Heart right ventricle (tissue), 16 donors: ENCODE results near the gene ZNF410. TPM values are rescaled to one million over a fixed set of nuclear protein-coding genes. Genes with fewer than 3 reads are reported as not detected.

Experiments used
- ATAC-seq, 8 donors: fragments of 200-7000 bp; cut with Tn5 transposase; one replicate each; pipeline ENCODE4 v1.9.1; 2020; ENCODE audit warnings: mild to moderate bottlenecking in 8 of 8, moderate library complexity in 8 of 8, moderate number of reproducible peaks in 1 of 8
- DNase-seq, 2 donors: peaks; one replicate each; pipeline ENCODE4 v3.0.0-alpha.2; 2020
- H3K27ac ChIP-seq, 10 donors: fragments of 200-600 bp; sonication (generic) in 2 of 10; one replicate each; pipeline versions ENCODE4 v1.5.0 to v1.8.0; 2020 to 2022; ENCODE audit warnings: mild to moderate bottlenecking in 3 of 10
- H3K27me3 ChIP-seq, 7 donors: fragments of 200-600 bp; one replicate each; pipeline ENCODE4 v1.8.0; 2021 to 2022; ENCODE audit warnings: mild to moderate bottlenecking in 2 of 7
- H3K36me3 ChIP-seq, 9 donors: fragments of 200-600 bp; sonication (generic) in 1 of 9; one replicate each; pipeline versions ENCODE4 v1.5.0 to v1.8.0; 2020 to 2022; ENCODE audit warnings: mild to moderate bottlenecking in 2 of 9
- H3K4me1 ChIP-seq, 9 donors: fragments of 200-600 bp; sonication (generic) in 1 of 9; one replicate each; pipeline versions ENCODE4 v1.5.0 to v1.8.0; 2020 to 2022; ENCODE audit warnings: mild to moderate bottlenecking in 4 of 9
- H3K4me3 ChIP-seq, 10 donors: fragments of 200-600 bp; sonication (generic) in 2 of 10; one replicate each; pipeline versions ENCODE4 v1.5.0 to v1.8.0; 2020 to 2022; ENCODE audit warnings: mild to moderate bottlenecking in 7 of 10, moderate library complexity in 2 of 10
- H3K9me3 ChIP-seq, 11 donors: fragments of 200-600 bp in 10 of 11; sonication (generic) in 2 of 11; one replicate each; pipeline versions ENCODE4 v1.5.0 to v1.8.0; 2013 to 2022; ENCODE audit warnings: mild to moderate bottlenecking in 2 of 11, control low read depth in 1 of 11, moderate library complexity in 1 of 11
- WGBS, 2 donors: extraction: QIAGEN DNeasy Blood & Tissue Kit; methylation state at CpG; one replicate each; pipeline ENCODE4 v1.1.7; 2013; ENCODE audit warnings: inconsistent platforms in 1 of 2; 5-methylcytosine and 5-hydroxymethylcytosine counted together
- intact Hi-C, 10 donors: fragments of 100-400 bp; cut with DNase I; formaldehyde crosslinking; loops; one replicate each; pipeline versions ENCODE4 v1.11.1 to v1.14.2; 2022
- polyA plus RNA-seq, 2 donors: library from polyadenylated mRNA; stranded (reverse); fragments of 200-250 nt; gene quantifications; one replicate each; pipeline ENCODE4 v1.2.3, GENCODE V29; 2013
- total RNA-seq, 10 donors: library from RNA; stranded (reverse); fragmentation: NEBNext Ultra II Directional in 3 of 10; extraction: Animal tissue kit (Norgen Biotek cat#: 25700) in 3 of 10; gene quantifications; one replicate each; pipeline versions ENCODE4 v1.2.1 to v1.2.4, GENCODE V29; 2021 to 2023
- TF ChIP-seq, protein P1 (sequence below), 9 donors: fragments of 200-600 bp; sonication (generic) in 2 of 9; IDR thresholded peaks; one replicate each; pipeline versions ENCODE4 v1.5.0 to v1.8.0; 2021 to 2022; ENCODE audit warnings: antibody characterized with exemption in 9 of 9, mild to moderate bottlenecking in 5 of 9, moderate library complexity in 1 of 9
- donor health status: Arrhythmogenic right ventricular cardiomyopathy.
- donor health status: ischemic (EF 13 %, LVEDD 7.1; RV severe dilation, severe dysfunction).
- donor health status: healthy with polysubstance abuse.
- donor health status: DM: no; HTN: yes; CAD: no.
- donor health status: DM: no; HTN: no; CAD: no.
- donor health status: ischemic (EF 25% LVEDD 6.9; RV normal size, moderate dysfunction).
- donor health status: ischemic (EF 25% LVEDD 5.7; RV mildly dilated, moderate dysfunction).
- donor health status: healthy.
- donor health status: DM: yes; HTN: yes; CAD: no.
- donor health status: Ischemic cardiomyopathy.
- donor health status: ischemic (EF 35%, LVEDD 5.7; RV mildly dilated, moderate dysfunction).
- donor health status: nonischemic (EF 11% LVEDD 7.7; RV severe dilation, severe dysfunction).
- donor health status: DM: yes; HTN: yes; CAD: no.
- donor health status: PGD.
- donor health status: ischemic (EF 29% LVEDD 5.4; RV normal size, mild dysfunction).
- donor health status: nonischemic (EF 23%, LVEDD 6.1; RV moderate dilation, normal function).

ZNF410 gene
- total and polyA plus RNA-seq, 12 donors, result 15.3 to 24.6 (median 19.1) TPM

GRCh38 chr14:73977896-73978295 lies 91.2 kb downstream of the ZNF410 start:
- WGBS, 2 donors, result 55 to 59% methylated on average over 4 of the region's 4 CpGs
- Histone ChIP-seq H3K27ac (no peak overlapping the region), H3K4me1 (peaks cover 0 to 9% (median 0%) of the 10 kb centered on the region in 9 donors), H3K9me3 (no peaks in the 10 kb centered on the region), H3K4me3 (no peak overlapping the region), H3K27me3 (no peaks in the 10 kb centered on the region), H3K36me3 (peaks cover 0 to 73% (median 5%) of the 10 kb centered on the region in 9 donors)
- TF ChIP-seq, protein P1, sequence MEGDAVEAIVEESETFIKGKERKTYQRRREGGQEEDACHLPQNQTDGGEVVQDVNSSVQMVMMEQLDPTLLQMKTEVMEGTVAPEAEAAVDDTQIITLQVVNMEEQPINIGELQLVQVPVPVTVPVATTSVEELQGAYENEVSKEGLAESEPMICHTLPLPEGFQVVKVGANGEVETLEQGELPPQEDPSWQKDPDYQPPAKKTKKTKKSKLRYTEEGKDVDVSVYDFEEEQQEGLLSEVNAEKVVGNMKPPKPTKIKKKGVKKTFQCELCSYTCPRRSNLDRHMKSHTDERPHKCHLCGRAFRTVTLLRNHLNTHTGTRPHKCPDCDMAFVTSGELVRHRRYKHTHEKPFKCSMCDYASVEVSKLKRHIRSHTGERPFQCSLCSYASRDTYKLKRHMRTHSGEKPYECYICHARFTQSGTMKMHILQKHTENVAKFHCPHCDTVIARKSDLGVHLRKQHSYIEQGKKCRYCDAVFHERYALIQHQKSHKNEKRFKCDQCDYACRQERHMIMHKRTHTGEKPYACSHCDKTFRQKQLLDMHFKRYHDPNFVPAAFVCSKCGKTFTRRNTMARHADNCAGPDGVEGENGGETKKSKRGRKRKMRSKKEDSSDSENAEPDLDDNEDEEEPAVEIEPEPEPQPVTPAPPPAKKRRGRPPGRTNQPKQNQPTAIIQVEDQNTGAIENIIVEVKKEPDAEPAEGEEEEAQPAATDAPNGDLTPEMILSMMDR (IDR thresholded peaks at IDR 0.05), result no peak
- no peak for ATAC-seq
- intact Hi-C loops, result no loop called here
- no peak for DNase-seq

Other genes starting within 250 kb of the ZNF410 start
- 10 to 100 TPM; 11.6 to 21.2 (median 14.0) TPM for gene DNAL1, start 241.9 kb upstream of the ZNF410 start, total RNA-seq
- gene DNAL1, start 241.9 kb upstream of the ZNF410 start, polyA plus RNA-seq, result 1 to 10 TPM; 5.9 to 9.1 TPM
- gene PNMA1, start 172.5 kb upstream of the ZNF410 start, total RNA-seq, result 10 to 100 TPM; 13.9 to 30.8 (median 23.6) TPM
- 10 to 100 TPM in 1 of 2 donors, 1 to 10 TPM in 1; 6.6 to 15.7 TPM for gene PNMA1, start 172.5 kb upstream of the ZNF410 start, polyA plus RNA-seq
- 10 to 100 TPM; 24.8 to 48.7 (median 36.7) TPM for gene PTGR2, start 35.0 kb upstream of the ZNF410 start, total RNA-seq
- gene PTGR2, start 35.0 kb upstream of the ZNF410 start, polyA plus RNA-seq, result 10 to 100 TPM in 1 of 2 donors, 1 to 10 TPM in 1; 9.5 to 21.7 TPM
- 1 to 10 TPM; 2.9 to 6.5 (median 4.2) TPM for gene FAM161B, start 63.2 kb downstream of the ZNF410 start, total RNA-seq
- 1 to 10 TPM; 1.5 to 3.3 TPM for gene FAM161B, start 63.2 kb downstream of the ZNF410 start, polyA plus RNA-seq
- 10 to 100 TPM; 29.4 to 52.2 (median 48.0) TPM for gene COQ6, start 63.4 kb downstream of the ZNF410 start, total RNA-seq
- gene COQ6, start 63.4 kb downstream of the ZNF410 start, polyA plus RNA-seq, result 10 to 100 TPM; 32.6 to 33.6 TPM
- gene ENTPD5, start 132.4 kb downstream of the ZNF410 start, total RNA-seq, result 1 to 10 TPM; 6.5 to 10.0 (median 8.2) TPM
- 1 to 10 TPM; 3.8 to 5.8 TPM for gene ENTPD5, start 132.4 kb downstream of the ZNF410 start, polyA plus RNA-seq
- gene BBOF1, start 132.5 kb downstream of the ZNF410 start, total RNA-seq, result 1 to 10 TPM; 1.8 to 5.9 (median 3.4) TPM
- gene BBOF1, start 132.5 kb downstream of the ZNF410 start, polyA plus RNA-seq, result 1 to 10 TPM; 3.1 to 5.4 TPM
- gene ALDH6A1, start 197.6 kb downstream of the ZNF410 start, total RNA-seq, result 100 to 1,000 TPM in 2 of 10 donors, 10 to 100 TPM in 8; 36.9 to 129 (median 81.5) TPM
- gene ALDH6A1, start 197.6 kb downstream of the ZNF410 start, polyA plus RNA-seq, result 10 to 100 TPM; 11.3 to 15.5 TPM
- gene LIN52, start 198.1 kb downstream of the ZNF410 start, total RNA-seq, result 10 to 100 TPM in 4 of 10 donors, 1 to 10 TPM in 6; 4.7 to 13.6 (median 9.0) TPM
- gene LIN52, start 198.1 kb downstream of the ZNF410 start, polyA plus RNA-seq, result 1 to 10 TPM; 5.3 to 6.9 TPM